ENCODE data around the gene ANKRD40CL. TPM values are rescaled to one million over a fixed set of nuclear protein-coding genes. Genes with fewer than 3 reads are reported as not detected.

Gene ANKRD40CL
- total and polyA plus RNA-seq, 9 of the 15 experiments (the other 6 are each of a cell fraction or from before 2014, with no cell fraction given) = not detected

DNA sequence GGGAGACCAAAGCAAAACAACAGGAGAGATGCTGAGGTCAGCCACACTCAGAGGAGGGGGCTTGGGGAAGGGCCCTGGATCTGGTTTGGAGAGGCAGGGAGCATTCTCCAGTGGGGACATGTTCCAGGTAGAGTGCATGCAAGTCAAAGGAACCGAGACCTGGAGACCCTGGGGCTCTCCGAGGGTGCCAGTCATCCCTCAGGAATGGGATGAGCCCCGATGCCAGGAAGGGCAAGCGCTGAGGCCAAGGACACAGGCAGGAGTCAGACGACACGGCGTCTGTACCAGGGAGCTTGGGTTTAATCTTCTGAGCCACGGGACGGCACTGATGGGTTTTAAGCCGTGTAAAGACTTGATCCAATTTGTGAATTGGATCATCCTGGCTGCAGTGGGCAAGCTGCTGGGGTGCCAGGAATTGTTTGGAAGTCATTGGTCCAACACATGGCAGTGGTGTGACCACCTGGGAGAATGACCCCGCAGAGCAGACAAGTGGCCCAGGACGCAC, 32.9 kb upstream of the ANKRD40CL start:
- no peaks in the 10 kb centered on the region for H4K20me1 ChIP-seq (replicated peaks; ENCODE audit: control insufficient read depth, insufficient read depth, low read length)
- H2AFZ ChIP-seq (ENCODE audit: low read depth, low read length) = no peak overlapping the region
- no peak overlapping the region for H3K4me3 ChIP-seq
- H3K9ac ChIP-seq (ENCODE audit: insufficient read depth in 1 of 2, low read depth in 2 of 2, low read length in 2 of 2) = peak overlapping the region in 1 of 2 experiments; percentile 22; a peak in 1 of 4 replicates
- H3K9me3 ChIP-seq (replicated peaks; ENCODE audit: control insufficient read depth, insufficient read depth, low read depth, low read length) = no peaks in the 10 kb centered on the region
- 12% methylated on average over 12 of the region's 12 CpGs for WGBS (ENCODE audit: insufficient coverage, low coverage, missing lambda C conversion rate)
- peaks cover 0 to 9% of the 10 kb centered on the region in 2 experiments; a peak in 2 of 5 replicates for H3K27me3 ChIP-seq (ENCODE audit: control insufficient read depth in 2 of 2, insufficient read depth in 2 of 2, low read length in 2 of 2)
- H3K9me1 ChIP-seq (ENCODE audit: control insufficient read depth, insufficient read depth, low read length) = no peaks in the 10 kb centered on the region
- DNase-seq (ENCODE audit: extremely low read depth in 1 of 4, low spot score in 3 of 4) (no peak), FAIRE-seq (no peak), ATAC-seq (no peak)
- no TSS peak for BruUV-seq (replicated peaks)
- CTCF ChIA-PET (ENCODE audit: low intra/inter-chr PET ratio) = no interaction called here
- no peaks in the 10 kb centered on the region for H3K79me2 ChIP-seq (ENCODE audit: control insufficient read depth, insufficient read depth, low read length)
- in situ Hi-C loops (cut with MboI) (no loop called here), intact Hi-C loops (cut with micrococcal nuclease) (no loop called here)
- H3K4me2 ChIP-seq (ENCODE audit: insufficient read depth, low read length) = no peak overlapping the region
- TF ChIP-seq DEAF1 (CRISPR knock-in tag; IDR thresholded peaks at IDR 0.05) = no peak
- TF ChIP-seq U2AF1 (optimal IDR thresholded peaks at IDR 0.05; ENCODE audit: low read depth, low read length) = no peak
- TF ChIP-seq NFIC (IDR thresholded peaks at IDR 0.05) = no peak
- no peak for TF ChIP-seq CBX2 (IDR thresholded peaks at IDR 0.05; ENCODE audit: insufficient read depth, low read length, poor library complexity, severe bottlenecking)
- no peak for TF ChIP-seq ATF7 (IDR thresholded peaks at IDR 0.05)
- no peak for TF ChIP-seq ELF2 (CRISPR knock-in tag; IDR thresholded peaks at IDR 0.05)
- TF ChIP-seq, protein P1, sequence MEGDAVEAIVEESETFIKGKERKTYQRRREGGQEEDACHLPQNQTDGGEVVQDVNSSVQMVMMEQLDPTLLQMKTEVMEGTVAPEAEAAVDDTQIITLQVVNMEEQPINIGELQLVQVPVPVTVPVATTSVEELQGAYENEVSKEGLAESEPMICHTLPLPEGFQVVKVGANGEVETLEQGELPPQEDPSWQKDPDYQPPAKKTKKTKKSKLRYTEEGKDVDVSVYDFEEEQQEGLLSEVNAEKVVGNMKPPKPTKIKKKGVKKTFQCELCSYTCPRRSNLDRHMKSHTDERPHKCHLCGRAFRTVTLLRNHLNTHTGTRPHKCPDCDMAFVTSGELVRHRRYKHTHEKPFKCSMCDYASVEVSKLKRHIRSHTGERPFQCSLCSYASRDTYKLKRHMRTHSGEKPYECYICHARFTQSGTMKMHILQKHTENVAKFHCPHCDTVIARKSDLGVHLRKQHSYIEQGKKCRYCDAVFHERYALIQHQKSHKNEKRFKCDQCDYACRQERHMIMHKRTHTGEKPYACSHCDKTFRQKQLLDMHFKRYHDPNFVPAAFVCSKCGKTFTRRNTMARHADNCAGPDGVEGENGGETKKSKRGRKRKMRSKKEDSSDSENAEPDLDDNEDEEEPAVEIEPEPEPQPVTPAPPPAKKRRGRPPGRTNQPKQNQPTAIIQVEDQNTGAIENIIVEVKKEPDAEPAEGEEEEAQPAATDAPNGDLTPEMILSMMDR (IDR thresholded peaks at IDR 0.05 in 2 of 3, conservative IDR thresholded peaks at IDR 0.05 in 1 of 3; ENCODE audit: insufficient read depth in 2 of 3, low read depth in 1 of 3, low read length in 3 of 3) = no peak
- TF ChIP-seq ZFP91 (CRISPR knock-in tag; IDR thresholded peaks at IDR 0.05) = no peak
- TF ChIP-seq KDM2B (CRISPR knock-in tag; IDR thresholded peaks at IDR 0.05) = no peak
- no peak for TF ChIP-seq ZNF589 (CRISPR knock-in tag; IDR thresholded peaks at IDR 0.05; ENCODE audit: low read depth)
- no peak for TF ChIP-seq SIN3B (IDR thresholded peaks at IDR 0.05; ENCODE audit: low read depth)
- no peak for TF ChIP-seq ERF (CRISPR knock-in tag; IDR thresholded peaks at IDR 0.05)
- TF ChIP-seq GTF2A2 (tag; IDR thresholded peaks at IDR 0.05) = no peak
- TF ChIP-seq ZNF398 (CRISPR knock-in tag; IDR thresholded peaks at IDR 0.05) = no peak
- POLR2A ChIA-PET = interaction anchor here (0.6 to 1.0 kb wide), 2 partner anchors 9 to 149 kb away, joined by 3 to 5 read pairs; no protein-coding TSS in a partner anchor
- H3K36me3 ChIP-seq (ENCODE audit: control insufficient read depth, insufficient read depth, low read length) = no peaks in the 10 kb centered on the region
- H3K27ac ChIP-seq (ENCODE audit: extremely low read depth, low read depth, low read length) = no peak overlapping the region
- peaks cover 0 to 6% of the 10 kb centered on the region in 2 experiments; a peak in 1 of 5 replicates for H3K4me1 ChIP-seq (replicated peaks in 1 of 2; ENCODE audit: control insufficient read depth in 2 of 2, insufficient read depth in 2 of 2, low read length in 2 of 2)

Data from K562 (cell line).